ENCODE results near the gene GYS1.
"Not testable (repeated sequence)": the region's sequence is repeated elsewhere in the genome, so short reads cannot be mapped to it uniquely, and the experiment has no call there.

The GYS1 gene

GRCh38 chr19:48933382-48933932 is 59.7 kb downstream of the GYS1 start, which contains the start of gene DHDH:
TSS of gene DHDH (plus strand) at chr19:48933699. CDS start at chr19:48933722, 23 bp downstream.
- peak; percentile 74 for DNase-seq

GRCh38 chr19:48928164-48929025 is 64.7 kb downstream of the GYS1 start:
- DNase-seq = no peak

- not testable (repeated sequence) for DNase-seq
Measured at GRCh38 chr19:48927692-48928091, 65.4 kb downstream of the GYS1 start.

GRCh38 chr19:48926909-48927308 is 66.2 kb downstream of the GYS1 start:
- no peak for DNase-seq

GRCh38 chr19:48925890-48926289 is 67.2 kb downstream of the GYS1 start:
- DNase-seq = not testable (repeated sequence)

- DNase-seq = no peak
Measured at GRCh38 chr19:48925240-48925843, 67.8 kb downstream of the GYS1 start.

- DNase-seq = no peak
Measured at GRCh38 chr19:48922548-48923490, 70.3 kb downstream of the GYS1 start.

GRCh38 chr19:48921721-48922500 is 71.2 kb downstream of the GYS1 start:
- no peak for DNase-seq

GRCh38 chr19:48920949-48921348 is 72.2 kb downstream of the GYS1 start:
- DNase-seq = no peak

GRCh38 chr19:48919271-48919670 is 73.8 kb downstream of the GYS1 start:
- not testable (repeated sequence) for DNase-seq

- no peak for DNase-seq
Measured at GRCh38 chr19:48918801-48919247, 74.3 kb downstream of the GYS1 start.
